22Rv1 (cell line): Measurements from ENCODE around the gene PRR36.

Experiments used
- ZFX ChIP-seq: fragments of 450-650 bp; IDR thresholded peaks from 2 replicates; pipeline ENCODE4 v1.6.1; 2017; ENCODE audit warnings: antibody characterized with exemption, borderline replicate concordance
- TF ChIP-seq, protein P1 (sequence below): fragments of 450-650 bp; IDR thresholded peaks from 2 replicates; pipeline ENCODE4 v1.5.1; 2017; ENCODE audit warnings: mild to moderate bottlenecking

GRCh38 chr19:7831452-7831851 lies 42.7 kb downstream of the PRR36 start:
- TF ChIP-seq, protein P1, sequence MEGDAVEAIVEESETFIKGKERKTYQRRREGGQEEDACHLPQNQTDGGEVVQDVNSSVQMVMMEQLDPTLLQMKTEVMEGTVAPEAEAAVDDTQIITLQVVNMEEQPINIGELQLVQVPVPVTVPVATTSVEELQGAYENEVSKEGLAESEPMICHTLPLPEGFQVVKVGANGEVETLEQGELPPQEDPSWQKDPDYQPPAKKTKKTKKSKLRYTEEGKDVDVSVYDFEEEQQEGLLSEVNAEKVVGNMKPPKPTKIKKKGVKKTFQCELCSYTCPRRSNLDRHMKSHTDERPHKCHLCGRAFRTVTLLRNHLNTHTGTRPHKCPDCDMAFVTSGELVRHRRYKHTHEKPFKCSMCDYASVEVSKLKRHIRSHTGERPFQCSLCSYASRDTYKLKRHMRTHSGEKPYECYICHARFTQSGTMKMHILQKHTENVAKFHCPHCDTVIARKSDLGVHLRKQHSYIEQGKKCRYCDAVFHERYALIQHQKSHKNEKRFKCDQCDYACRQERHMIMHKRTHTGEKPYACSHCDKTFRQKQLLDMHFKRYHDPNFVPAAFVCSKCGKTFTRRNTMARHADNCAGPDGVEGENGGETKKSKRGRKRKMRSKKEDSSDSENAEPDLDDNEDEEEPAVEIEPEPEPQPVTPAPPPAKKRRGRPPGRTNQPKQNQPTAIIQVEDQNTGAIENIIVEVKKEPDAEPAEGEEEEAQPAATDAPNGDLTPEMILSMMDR: peak; percentile 47
- TF ChIP-seq ZFX: no peak
